Measurements from ENCODE around the gene PRKG1. TPM values are rescaled to one million over a fixed set of nuclear protein-coding genes. Genes with fewer than 3 reads are reported as not detected.
"Not testable (repeated sequence)": the region's sequence is repeated elsewhere in the genome, so short reads cannot be mapped to it uniquely, and the experiment has no call there.

PRKG1 gene
- total and polyA plus RNA-seq, 2 of the 8 experiments (the other 6 are each of a cell fraction or from before 2014, with no cell fraction given): 4.2 to 15.2 TPM

DNA sequence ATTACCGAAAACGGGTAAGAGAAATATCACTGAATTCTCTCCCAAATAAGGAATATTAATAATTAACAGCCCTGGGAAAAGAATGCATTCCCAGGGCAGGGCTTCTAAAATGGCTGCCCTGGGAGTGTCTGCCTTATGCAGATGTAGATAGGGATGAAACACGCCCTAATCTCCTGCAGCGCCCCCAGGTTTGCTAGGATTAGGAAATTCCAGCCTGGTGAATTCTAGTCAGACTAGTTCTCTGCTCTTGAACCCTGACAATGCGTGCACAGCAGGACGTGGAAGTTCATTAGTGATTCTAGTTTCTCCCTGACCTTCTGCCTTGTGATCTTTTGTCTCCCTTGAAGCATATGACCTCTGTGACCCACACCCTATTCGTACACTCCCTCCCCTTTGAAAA, 1130.6 kb downstream of the PRKG1 start:
- H3K23ac ChIP-seq (ENCODE audit: insufficient read length); H3K4ac ChIP-seq (replicated peaks; ENCODE audit: insufficient read length, low read depth, low read length); H3K79me1 ChIP-seq (ENCODE audit: low read depth, low read length); H3K4me3 ChIP-seq (ENCODE audit: extremely low read depth in 1 of 4, insufficient read depth in 2 of 4, low read depth in 3 of 4, low read length in 4 of 4); H4K5ac ChIP-seq (ENCODE audit: insufficient read length, low read depth, low read length); H3K56ac ChIP-seq (replicated peaks; ENCODE audit: insufficient read length, low read depth, low read length); H3K27me3 ChIP-seq (replicated peaks in 1 of 4; ENCODE audit: control insufficient read depth in 3 of 4, extremely low read depth in 1 of 4, insufficient read depth in 3 of 4, low read length in 3 of 4); H2BK12ac ChIP-seq (ENCODE audit: low read depth, low read length); H3K18ac ChIP-seq (ENCODE audit: extremely low read depth, low read length); CTCF ChIA-PET (ENCODE audit: partially characterized antibody); H2BK15ac ChIP-seq (ENCODE audit: low read length); POLR2A ChIA-PET (ENCODE audit: partially characterized antibody); H4K20me1 ChIP-seq (replicated peaks in 1 of 2; ENCODE audit: control insufficient read depth in 1 of 2, insufficient read depth in 2 of 2, low read length in 2 of 2); H3K9me3 ChIP-seq (ENCODE audit: insufficient read depth in 2 of 2, low read depth in 1 of 2, low read length in 1 of 2); H3K9ac ChIP-seq (replicated peaks in 1 of 4; ENCODE audit: extremely low read depth in 1 of 4, low read depth in 3 of 4, low read length in 3 of 4); H4K8ac ChIP-seq (ENCODE audit: extremely low read depth, insufficient read depth, low read length); H3K14ac ChIP-seq (ENCODE audit: insufficient read length); H3K4me2 ChIP-seq (ENCODE audit: insufficient read depth in 1 of 2, low read depth in 2 of 2, low read length in 2 of 2); H2BK20ac ChIP-seq (ENCODE audit: low read length); H3K23me2 ChIP-seq (ENCODE audit: low read depth, low read length); H3K36me3 ChIP-seq (ENCODE audit: control insufficient read depth in 2 of 4, insufficient read depth in 4 of 4, low read length in 3 of 4); H2BK120ac ChIP-seq (replicated peaks; ENCODE audit: low read depth, low read length); H2AFZ ChIP-seq (ENCODE audit: low read length); H3K27ac ChIP-seq (ENCODE audit: low read depth, low read length); H3K79me2 ChIP-seq (ENCODE audit: control insufficient read depth in 1 of 2, insufficient read depth in 2 of 2, low read length in 2 of 2); H4K91ac ChIP-seq (replicated peaks; ENCODE audit: insufficient read length, low read length); H2AK5ac ChIP-seq (ENCODE audit: low read depth, low read length); H3K4me1 ChIP-seq (replicated peaks in 1 of 4; ENCODE audit: control insufficient read depth in 3 of 4, insufficient read depth in 4 of 4, low read length in 3 of 4): not testable (repeated sequence)
- WGBS, 2 experiments (ENCODE audit: extremely low coverage in 1 of 2, insufficient coverage in 1 of 2, insufficient read length in 1 of 2, insufficient replicate concordance in 2 of 2, low coverage in 1 of 2, low lambda C conversion rate in 2 of 2, missing lambda C conversion rate in 1 of 2): 71% methylated on average over 7 of the region's 7 CpGs; no CpG with 5 or more reads in 1 of the 2 experiments
- DNase-seq (ENCODE audit: low read depth in 1 of 2, low spot score in 2 of 2) (peak in 1 of 2 experiments; percentile 69), FAIRE-seq (peak; percentile 84)
- peak; percentile 48; the same call in 1 of the 2 replicates for TF ChIP-seq CHD2 (IDR thresholded peaks at IDR 0.05; ENCODE audit: low read length)
- peak; percentile 30 to 54; a peak in 2 of 3 replicates for TF ChIP-seq EP300 (IDR thresholded peaks at IDR 0.05; ENCODE audit: borderline replicate concordance in 1 of 2, low read depth in 2 of 2, low read length in 2 of 2)
- TF ChIP-seq YY1 (IDR thresholded peaks at IDR 0.05; ENCODE audit: low read depth, low read length): peak; percentile 77
- peak; percentile 73 for TF ChIP-seq SP1 (IDR thresholded peaks at IDR 0.05; ENCODE audit: low read depth, low read length)
- 0 out of 2 replicates have a peak, but pooled peaks have one; percentile 30 for TF ChIP-seq POU5F1 (IDR thresholded peaks at IDR 0.05; ENCODE audit: low read depth, low read length)
- 0 out of 2 replicates have a peak, but pooled peaks have one; percentile 2 for TF ChIP-seq RXRA (IDR thresholded peaks at IDR 0.05; ENCODE audit: insufficient read depth, low read depth, low read length)
- TF ChIP-seq HDAC2 (IDR thresholded peaks at IDR 0.05; ENCODE audit: borderline replicate concordance in 1 of 2, low read depth in 2 of 2, low read length in 2 of 2): peak in 1 of 2 experiments; percentile 19; a peak in 1 of 4 replicates
- TF ChIP-seq RAD21 (IDR thresholded peaks at IDR 0.05 in 1 of 2, conservative IDR thresholded peaks at IDR 0.05 in 1 of 2; ENCODE audit: low read depth in 2 of 2, low read length in 2 of 2): peak in 1 of 2 experiments; percentile 4; a peak in 2 of 4 replicates
- peak in 1 of 2 experiments; percentile 48 for TF ChIP-seq BCL11A (IDR thresholded peaks at IDR 0.05; ENCODE audit: low read depth in 2 of 2, low read length in 2 of 2)
- TF ChIP-seq TEAD4 (IDR thresholded peaks at IDR 0.05; ENCODE audit: low read depth, low read length): peak; percentile 85
- peak overlapping the region; percentile 61; the same call in 1 of the 2 replicates for H2BK5ac ChIP-seq (ENCODE audit: low read depth, low read length)

Measured in H1 (cell line).